Suppressor macrophage treated with lipopolysaccharide for 4 hours (primary cell): Measurements from ENCODE around the gene USP17L21.
"Not testable (repeated sequence)": the region's sequence is repeated elsewhere in the genome, so short reads cannot be mapped to it uniquely, and the experiment has no call there.

Experiments used
- DNase-seq: peaks from one replicate; pipeline ENCODE4 v3.0.0-alpha.2; 2020

The USP17L21 gene

GRCh38 chr4:9262572-9262971, at the start of gene USP17L21:
Gene USP17L21, plus strand, starts transcription at chr4:9262872. Its CDS starts 0 bp downstream, at chr4:9262872.
- not testable (repeated sequence) for DNase-seq

GRCh38 chr4:9214701-9215100, 48.0 kb upstream of the USP17L21 start:
- not testable (repeated sequence) for DNase-seq

GRCh38 chr4:9215105-9215504, 47.6 kb upstream of the USP17L21 start, which contains the start of gene USP17L11:
Gene USP17L11, plus strand, starts transcription at chr4:9215405. Its CDS starts 0 bp downstream, at chr4:9215405.
- DNase-seq = not testable (repeated sequence)

- DNase-seq = not testable (repeated sequence)
These were observed 42.8 kb upstream of the USP17L21 start, which contains the start of gene USP17L12 for GRCh38 chr4:9219852-9220251. Gene USP17L12, plus strand, starts transcription at chr4:9220152. Its CDS starts 0 bp downstream, at chr4:9220152.

- not testable (repeated sequence) for DNase-seq
These were observed 38.1 kb upstream of the USP17L21 start, which contains the start of gene USP17L13 for GRCh38 chr4:9224596-9224995. Gene USP17L13, plus strand, starts transcription at chr4:9224896. Its CDS starts 0 bp downstream, at chr4:9224896.

- DNase-seq = not testable (repeated sequence)
These were observed 32.4 kb upstream of the USP17L21 start for GRCh38 chr4:9230249-9230648.

- DNase-seq = not testable (repeated sequence)
These were observed 28.6 kb upstream of the USP17L21 start, which contains the start of gene USP17L15 for GRCh38 chr4:9234085-9234484. Gene USP17L15, plus strand, starts transcription at chr4:9234385. Its CDS starts 0 bp downstream, at chr4:9234385.

- not testable (repeated sequence) for DNase-seq
These were observed 24.2 kb upstream of the USP17L21 start for GRCh38 chr4:9238461-9238860.

GRCh38 chr4:9243579-9243978, 19.1 kb upstream of the USP17L21 start, which contains the start of gene USP17L17:
Gene USP17L17, plus strand, starts transcription at chr4:9243879. Its CDS starts 0 bp downstream, at chr4:9243879.
- not testable (repeated sequence) for DNase-seq

- not testable (repeated sequence) for DNase-seq
These were observed 14.6 kb upstream of the USP17L21 start, which contains the start of gene USP17L18 for GRCh38 chr4:9247953-9248680. Gene USP17L18, plus strand, starts transcription at chr4:9248630. Its CDS starts 0 bp downstream, at chr4:9248630.

GRCh38 chr4:9253078-9253477, 9.6 kb upstream of the USP17L21 start, which contains the start of gene USP17L19:
Gene USP17L19, plus strand, starts transcription at chr4:9253378. Its CDS starts 0 bp downstream, at chr4:9253378.
- DNase-seq = not testable (repeated sequence)

GRCh38 chr4:9257824-9258223, 4.8 kb upstream of the USP17L21 start, which contains the start of gene USP17L20:
Gene USP17L20, plus strand, starts transcription at chr4:9258124. Its CDS starts 0 bp downstream, at chr4:9258124.
- DNase-seq = not testable (repeated sequence)

GRCh38 chr4:9267319-9267718, 4.6 kb downstream of the USP17L21 start, which contains the start of gene USP17L22:
Gene USP17L22, plus strand, starts transcription at chr4:9267619. Its CDS starts 0 bp downstream, at chr4:9267619.
- not testable (repeated sequence) for DNase-seq

- DNase-seq = not testable (repeated sequence)
These were observed 9.0 kb downstream of the USP17L21 start for GRCh38 chr4:9271719-9272118.
